Nephron (organoid): ENCODE data around the gene INSC.

ENCODE experiments used
- H3K27ac Mint-ChIP-seq, 3 experiments: 2 replicates each; pipeline ENCODE4 v1.8.0; 2020; ENCODE audit warnings: mixed read lengths in 3 of 3, mild to moderate bottlenecking in 2 of 3, moderate library complexity in 1 of 3
- H3K27me3 Mint-ChIP-seq: 2 replicates; pipeline ENCODE4 v1.8.0; 2021; ENCODE audit warnings: low read depth, mild to moderate bottlenecking, moderate library complexity, mixed read lengths
- H3K36me3 Mint-ChIP-seq: 2 replicates; pipeline ENCODE4 v1.8.0; 2020; ENCODE audit warnings: low read depth, mixed read lengths
- H3K4me1 Mint-ChIP-seq: 2 replicates; pipeline ENCODE4 v1.8.0; 2020; ENCODE audit warnings: mixed read lengths
- H3K4me3 Mint-ChIP-seq, 3 experiments: 2 replicates each; pipeline ENCODE4 v1.8.0; 2020; ENCODE audit warnings: mild to moderate bottlenecking in 3 of 3, mixed read lengths in 3 of 3, moderate library complexity in 2 of 3
- H3K9me3 Mint-ChIP-seq: 2 replicates; pipeline ENCODE4 v1.8.0; 2020; ENCODE audit warnings: mixed read lengths
- TF ChIP-seq, protein P1 (sequence below), 3 experiments: fragments of 200-600 bp; sonication (generic); IDR thresholded peaks; one replicate each; pipeline ENCODE4 v1.5.0; 2021; ENCODE audit warnings: antibody characterized with exemption in 3 of 3; ENCODE audit not compliant: unreplicated experiment in 3 of 3

INSC gene

DNA sequence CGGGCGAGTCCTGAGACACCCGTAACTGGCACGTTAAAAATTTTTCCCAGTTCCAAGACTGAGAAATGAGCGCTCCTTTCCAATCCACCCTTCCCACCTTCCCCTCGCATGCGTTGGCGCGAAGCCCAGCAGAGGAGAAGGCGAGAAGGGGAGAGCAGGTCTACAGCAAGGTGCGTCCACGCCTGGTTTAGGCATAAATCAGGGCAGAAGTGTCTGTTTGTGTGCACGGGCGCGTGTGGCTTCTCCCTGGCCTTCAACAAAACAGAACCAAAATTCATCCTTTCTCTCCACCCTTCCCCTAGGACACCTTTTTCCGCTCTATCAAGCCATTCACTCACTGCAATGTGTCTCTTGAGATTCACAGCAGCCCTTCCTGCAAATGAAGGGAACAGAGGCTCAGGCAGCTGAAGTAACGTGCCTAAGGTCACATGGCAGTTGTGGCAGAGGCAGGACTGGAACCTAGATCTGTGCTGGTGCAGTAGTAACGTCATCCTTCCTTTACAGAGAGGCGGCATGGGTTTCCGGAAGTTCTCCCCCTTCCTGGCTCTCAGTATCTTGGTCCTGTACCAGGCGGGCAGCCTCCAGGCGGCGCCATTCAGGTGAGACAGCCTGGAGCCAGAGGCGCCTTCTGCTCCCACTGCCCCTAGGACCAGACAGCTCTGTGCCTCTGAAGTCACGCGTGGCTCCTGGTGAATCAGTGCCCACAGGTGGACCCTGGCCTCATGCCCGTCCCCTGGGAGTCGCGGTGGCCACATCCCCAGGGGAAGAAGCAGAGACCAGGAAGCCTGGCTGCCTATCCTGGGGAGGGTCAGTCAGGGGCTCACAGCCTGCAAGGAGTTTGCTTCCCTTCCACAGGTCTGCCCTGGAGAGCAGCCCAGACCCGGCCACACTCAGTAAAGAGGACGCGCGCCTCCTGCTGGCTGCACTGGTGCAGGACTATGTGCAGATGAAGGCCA is 40.2 kb upstream of the INSC start:
- H3K27ac Mint-ChIP-seq, result no peak overlapping the region
- TF ChIP-seq, protein P1, sequence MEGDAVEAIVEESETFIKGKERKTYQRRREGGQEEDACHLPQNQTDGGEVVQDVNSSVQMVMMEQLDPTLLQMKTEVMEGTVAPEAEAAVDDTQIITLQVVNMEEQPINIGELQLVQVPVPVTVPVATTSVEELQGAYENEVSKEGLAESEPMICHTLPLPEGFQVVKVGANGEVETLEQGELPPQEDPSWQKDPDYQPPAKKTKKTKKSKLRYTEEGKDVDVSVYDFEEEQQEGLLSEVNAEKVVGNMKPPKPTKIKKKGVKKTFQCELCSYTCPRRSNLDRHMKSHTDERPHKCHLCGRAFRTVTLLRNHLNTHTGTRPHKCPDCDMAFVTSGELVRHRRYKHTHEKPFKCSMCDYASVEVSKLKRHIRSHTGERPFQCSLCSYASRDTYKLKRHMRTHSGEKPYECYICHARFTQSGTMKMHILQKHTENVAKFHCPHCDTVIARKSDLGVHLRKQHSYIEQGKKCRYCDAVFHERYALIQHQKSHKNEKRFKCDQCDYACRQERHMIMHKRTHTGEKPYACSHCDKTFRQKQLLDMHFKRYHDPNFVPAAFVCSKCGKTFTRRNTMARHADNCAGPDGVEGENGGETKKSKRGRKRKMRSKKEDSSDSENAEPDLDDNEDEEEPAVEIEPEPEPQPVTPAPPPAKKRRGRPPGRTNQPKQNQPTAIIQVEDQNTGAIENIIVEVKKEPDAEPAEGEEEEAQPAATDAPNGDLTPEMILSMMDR (IDR thresholded peaks at IDR 0.05; ENCODE audit: unreplicated experiment in 3 of 3), result peak; percentile 77 to 83 (median 77)
- peaks cover 25% of the 10 kb centered on the region for H3K27me3 Mint-ChIP-seq
- H3K9me3 Mint-ChIP-seq, result peaks cover 10% of the 10 kb centered on the region
- H3K4me1 Mint-ChIP-seq, result no peaks in the 10 kb centered on the region
- H3K36me3 Mint-ChIP-seq, result no peaks in the 10 kb centered on the region
- no peak overlapping the region for H3K4me3 Mint-ChIP-seq

DNA sequence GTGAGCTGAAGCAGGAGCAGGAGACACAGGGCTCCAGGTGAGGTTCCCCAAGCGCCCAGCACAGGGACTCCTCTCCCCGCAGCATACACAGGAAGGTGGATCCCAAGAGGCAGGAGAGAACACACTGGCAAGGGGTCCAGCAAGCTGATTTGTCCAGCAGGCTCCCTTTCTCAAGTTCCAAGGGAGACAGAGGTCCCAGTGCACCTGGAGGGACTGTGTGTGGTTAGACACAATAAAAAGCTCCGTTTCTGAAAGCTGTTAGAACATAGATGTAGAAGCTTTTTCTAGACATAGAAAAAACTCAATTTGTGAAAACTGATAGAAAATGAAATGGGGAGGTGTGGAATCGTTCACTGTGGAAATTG is 39.6 kb upstream of the INSC start:
- peaks cover 25% of the 10 kb centered on the region for H3K27me3 Mint-ChIP-seq
- no peak overlapping the region for H3K4me3 Mint-ChIP-seq
- H3K27ac Mint-ChIP-seq, result no peak overlapping the region
- no peaks in the 10 kb centered on the region for H3K4me1 Mint-ChIP-seq
- H3K9me3 Mint-ChIP-seq, result peaks cover 7% of the 10 kb centered on the region
- TF ChIP-seq, protein P1 (IDR thresholded peaks at IDR 0.05; ENCODE audit: unreplicated experiment in 3 of 3), result peak in 1 of 3 experiments; percentile 1
- H3K36me3 Mint-ChIP-seq, result no peaks in the 10 kb centered on the region

DNA sequence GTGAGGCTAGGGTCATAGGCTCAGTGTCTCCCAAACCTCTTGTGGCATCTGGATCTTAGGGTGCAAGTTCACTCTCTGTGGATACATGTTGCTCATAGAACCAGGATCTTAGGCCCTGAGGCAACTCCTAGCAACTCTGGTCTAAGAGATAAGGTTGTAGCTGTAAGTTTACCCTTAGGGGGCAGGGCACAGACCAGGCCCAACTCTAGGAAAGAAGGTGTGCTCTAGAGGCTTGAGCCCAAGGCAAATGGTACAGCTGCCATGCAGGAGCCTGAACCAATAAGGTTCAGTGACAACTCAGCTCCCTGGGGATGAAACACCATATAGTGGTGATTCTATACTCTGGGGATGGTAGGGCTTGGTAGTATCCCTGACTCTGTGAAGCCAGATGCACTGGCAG is 23.5 kb upstream of the INSC start:
- Mint-ChIP-seq H3K4me1 (no peaks in the 10 kb centered on the region), H3K27ac (no peak overlapping the region), H3K9me3 (peaks cover 15% of the 10 kb centered on the region), H3K4me3 (no peak overlapping the region), H3K27me3 (peaks cover 3% of the 10 kb centered on the region), H3K36me3 (no peaks in the 10 kb centered on the region)
- TF ChIP-seq, protein P1 (IDR thresholded peaks at IDR 0.05; ENCODE audit: unreplicated experiment in 3 of 3), result no peak

DNA sequence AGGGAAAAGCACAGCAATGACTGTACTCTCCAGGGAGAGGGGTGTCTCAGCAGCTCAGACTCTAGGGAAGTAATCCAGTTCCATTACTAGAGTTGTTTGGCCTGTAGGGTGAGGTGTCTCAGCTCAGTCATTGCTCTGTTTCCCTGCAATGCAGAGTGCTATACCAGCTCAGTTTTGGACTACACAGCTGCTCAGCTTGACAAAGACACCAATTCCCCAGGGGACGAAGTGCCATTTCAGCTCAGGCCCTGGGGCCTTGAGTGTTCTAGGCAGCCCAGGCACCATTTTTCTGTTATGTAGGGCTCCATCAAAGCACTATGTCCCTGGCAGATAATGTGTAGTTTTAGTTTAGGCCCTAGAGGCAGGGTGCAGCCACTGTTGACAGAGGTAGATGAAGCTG is 23.1 kb upstream of the INSC start:
- H3K36me3 Mint-ChIP-seq, result no peaks in the 10 kb centered on the region
- H3K9me3 Mint-ChIP-seq, result peaks cover 13% of the 10 kb centered on the region
- H3K27me3 Mint-ChIP-seq, result peaks cover 3% of the 10 kb centered on the region
- H3K4me3 Mint-ChIP-seq, result no peak overlapping the region
- TF ChIP-seq, protein P1 (IDR thresholded peaks at IDR 0.05; ENCODE audit: unreplicated experiment in 3 of 3), result no peak
- H3K4me1 Mint-ChIP-seq, result no peaks in the 10 kb centered on the region
- no peak overlapping the region for H3K27ac Mint-ChIP-seq

DNA sequence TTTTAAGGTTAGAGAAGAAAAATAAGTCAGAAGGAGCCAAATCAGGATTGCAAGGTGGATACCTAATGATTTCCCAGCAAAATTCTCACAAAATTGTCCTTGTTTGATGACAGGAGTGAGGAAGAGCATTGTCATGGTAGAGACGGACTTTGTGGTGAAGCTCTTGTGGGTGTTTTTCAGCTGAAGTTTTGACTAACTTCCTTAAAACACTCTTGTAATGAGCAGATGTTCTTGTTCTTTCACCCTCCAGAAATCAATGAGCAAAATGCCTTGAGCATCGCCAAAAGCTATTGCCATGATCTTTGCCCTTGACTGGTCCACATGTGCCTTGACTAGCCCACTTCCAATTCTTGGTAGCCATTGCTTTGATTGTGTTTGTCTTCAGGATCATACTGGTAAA is 21.3 kb upstream of the INSC start:
- Mint-ChIP-seq H3K36me3 (no peaks in the 10 kb centered on the region), H3K9me3 (no peaks in the 10 kb centered on the region), H3K4me3 (no peak overlapping the region), H3K4me1 (no peaks in the 10 kb centered on the region), H3K27me3 (peaks cover 6% of the 10 kb centered on the region), H3K27ac (no peak overlapping the region)
- TF ChIP-seq, protein P1 (IDR thresholded peaks at IDR 0.05; ENCODE audit: unreplicated experiment in 3 of 3), result no peak
